AG08395 (cell line): Measurements from ENCODE around the gene ZSWIM6.
A peak's percentile ranks its signal among the peaks of the same experiment; 100 is the strongest.
"Not testable (repeated sequence)": the region's sequence is repeated elsewhere in the genome, so short reads cannot be mapped to it uniquely, and the experiment has no call there.

Source experiments
- DNase-seq: peaks from one replicate; pipeline ENCODE4 v3.0.0; 2012; ENCODE audit warnings: mixed read lengths, low spot score

ZSWIM6 gene

GRCh38 chr5:61363401-61364114 is 31.5 kb downstream of the ZSWIM6 start:
- no peak for DNase-seq

GRCh38 chr5:61366497-61367240 is 34.6 kb downstream of the ZSWIM6 start:
- no peak for DNase-seq

GRCh38 chr5:61370506-61370905 is 38.4 kb downstream of the ZSWIM6 start:
- DNase-seq = no peak

GRCh38 chr5:61371474-61371873 is 39.4 kb downstream of the ZSWIM6 start:
- no peak for DNase-seq

GRCh38 chr5:61379677-61380076 is 47.6 kb downstream of the ZSWIM6 start:
- DNase-seq = no peak

- no peak for DNase-seq
Measured at GRCh38 chr5:61381968-61382367, 49.9 kb downstream of the ZSWIM6 start.

GRCh38 chr5:61385627-61386026 is 53.6 kb downstream of the ZSWIM6 start:
- no peak for DNase-seq

GRCh38 chr5:61386045-61386800 is 54.2 kb downstream of the ZSWIM6 start:
- no peak for DNase-seq

GRCh38 chr5:61389609-61390008 is 57.6 kb downstream of the ZSWIM6 start:
- no peak for DNase-seq

- no peak for DNase-seq
Measured at GRCh38 chr5:61394078-61394704, 62.1 kb downstream of the ZSWIM6 start.

GRCh38 chr5:61394793-61395192 is 62.7 kb downstream of the ZSWIM6 start:
- no peak for DNase-seq

- DNase-seq = no peak
Measured at GRCh38 chr5:61397238-61397637, 65.2 kb downstream of the ZSWIM6 start.

GRCh38 chr5:61397937-61398336 is 65.9 kb downstream of the ZSWIM6 start:
- DNase-seq = no peak

- DNase-seq = no peak
Measured at GRCh38 chr5:61398440-61398839, 66.4 kb downstream of the ZSWIM6 start.

- no peak for DNase-seq
Measured at GRCh38 chr5:61399679-61400078, 67.6 kb downstream of the ZSWIM6 start.

- peak; percentile 70 for DNase-seq
Measured at GRCh38 chr5:61401726-61402125, 69.7 kb downstream of the ZSWIM6 start.

GRCh38 chr5:61402244-61402823 is 70.3 kb downstream of the ZSWIM6 start:
- DNase-seq = no peak

- DNase-seq = no peak
Measured at GRCh38 chr5:61402970-61403900, 71.2 kb downstream of the ZSWIM6 start.

GRCh38 chr5:61405511-61406295 is 73.6 kb downstream of the ZSWIM6 start:
- DNase-seq = no peak

GRCh38 chr5:61406497-61406896 is 74.4 kb downstream of the ZSWIM6 start:
- DNase-seq = not testable (repeated sequence)
